Left lung (tissue), 10 donors: Measurements from ENCODE around the gene PPP1R12B. TPM values are rescaled to one million over a fixed set of nuclear protein-coding genes. Genes with fewer than 3 reads are reported as not detected.

Source experiments
- ATAC-seq: fragments of 200-7000 bp; cut with Tn5 transposase; one replicate; pipeline ENCODE4 v1.9.1; 2020; ENCODE audit warnings: moderate library complexity
- DNase-seq, 4 donors: peaks; one replicate each; pipeline ENCODE4 v3.0.0-alpha.2; 2013 to 2020
- H3K27ac ChIP-seq, 2 donors: fragments of 200-600 bp; sonication (generic) in 1 of 2; one replicate each; pipeline versions ENCODE4 v1.5.0 to v1.8.0; 2020 to 2021
- H3K27me3 ChIP-seq, 2 donors: fragments of 200-600 bp; sonication (generic) in 1 of 2; one replicate each; pipeline versions ENCODE4 v1.5.0 to v1.8.0; 2020 to 2021
- H3K36me3 ChIP-seq, 2 donors: fragments of 200-600 bp; sonication (generic) in 1 of 2; one replicate each; pipeline versions ENCODE4 v1.5.0 to v1.8.0; 2020 to 2021
- H3K4me1 ChIP-seq, 2 donors: fragments of 200-600 bp; one replicate each; pipeline ENCODE4 v1.8.0; 2021
- H3K4me3 ChIP-seq, 2 donors: fragments of 200-600 bp; sonication (generic) in 1 of 2; one replicate each; pipeline versions ENCODE4 v1.5.0 to v1.8.0; 2020 to 2021; ENCODE audit warnings: mild to moderate bottlenecking in 1 of 2
- H3K9me3 ChIP-seq, 2 donors: fragments of 200-600 bp; sonication (generic) in 1 of 2; one replicate each; pipeline versions ENCODE4 v1.5.0 to v1.8.0; 2020 to 2021
- intact Hi-C, 2 donors: fragments of 100-400 bp; cut with DNase I; formaldehyde crosslinking; loops; one replicate each; pipeline versions ENCODE4 v1.11.2 to v1.14.2; 2022
- polyA plus RNA-seq, 6 donors: library from polyadenylated mRNA; unstranded; fragments of 120-200 nt; gene quantifications; one replicate each; pipeline ENCODE4 v1.2.1, GENCODE V29; 2013; ENCODE audit not compliant: insufficient read length in 6 of 6
- total RNA-seq, 2 donors: library from RNA; stranded (reverse); fragmentation: NEBNext Ultra II Directional; extraction: Animal tissue kit (Norgen Biotek cat#: 25700); gene quantifications; one replicate each; pipeline ENCODE4 v1.2.1, GENCODE V29; 2021
- TF ChIP-seq, protein P1 (sequence below), 2 donors: fragments of 200-600 bp; sonication (generic) in 1 of 2; IDR thresholded peaks; one replicate each; pipeline versions ENCODE4 v1.5.0 to v1.8.0; 2021; ENCODE audit warnings: antibody characterized with exemption in 2 of 2
- donor health status: DM: no; HTN: yes; CAD: no.
- donor health status: DM: no; HTN: no; CAD: no.

Gene PPP1R12B
- total and polyA plus RNA-seq, 8 donors, result 25.8 to 45.9 (median 30.8) TPM

GRCh38 chr1:202569393-202570322, 221.2 kb downstream of the PPP1R12B start:
- intact Hi-C loops, result no loop called here

GRCh38 chr1:202571719-202572339, 223.3 kb downstream of the PPP1R12B start:
- no peaks in the 10 kb centered on the region for H3K9me3 ChIP-seq
- no peaks in the 10 kb centered on the region for H3K27me3 ChIP-seq
- H3K4me1 ChIP-seq, result peaks cover 4 to 9% of the 10 kb centered on the region in 2 donors
- intact Hi-C loops, result no loop called here
- peak; percentile 61 for ATAC-seq
- TF ChIP-seq, protein P1, sequence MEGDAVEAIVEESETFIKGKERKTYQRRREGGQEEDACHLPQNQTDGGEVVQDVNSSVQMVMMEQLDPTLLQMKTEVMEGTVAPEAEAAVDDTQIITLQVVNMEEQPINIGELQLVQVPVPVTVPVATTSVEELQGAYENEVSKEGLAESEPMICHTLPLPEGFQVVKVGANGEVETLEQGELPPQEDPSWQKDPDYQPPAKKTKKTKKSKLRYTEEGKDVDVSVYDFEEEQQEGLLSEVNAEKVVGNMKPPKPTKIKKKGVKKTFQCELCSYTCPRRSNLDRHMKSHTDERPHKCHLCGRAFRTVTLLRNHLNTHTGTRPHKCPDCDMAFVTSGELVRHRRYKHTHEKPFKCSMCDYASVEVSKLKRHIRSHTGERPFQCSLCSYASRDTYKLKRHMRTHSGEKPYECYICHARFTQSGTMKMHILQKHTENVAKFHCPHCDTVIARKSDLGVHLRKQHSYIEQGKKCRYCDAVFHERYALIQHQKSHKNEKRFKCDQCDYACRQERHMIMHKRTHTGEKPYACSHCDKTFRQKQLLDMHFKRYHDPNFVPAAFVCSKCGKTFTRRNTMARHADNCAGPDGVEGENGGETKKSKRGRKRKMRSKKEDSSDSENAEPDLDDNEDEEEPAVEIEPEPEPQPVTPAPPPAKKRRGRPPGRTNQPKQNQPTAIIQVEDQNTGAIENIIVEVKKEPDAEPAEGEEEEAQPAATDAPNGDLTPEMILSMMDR (IDR thresholded peaks at IDR 0.05), result peak; percentile 71 to 83
- H3K36me3 ChIP-seq, result peaks cover 0 to 55% of the 10 kb centered on the region in 2 donors
- no peak overlapping the region for H3K27ac ChIP-seq
- no peak overlapping the region for H3K4me3 ChIP-seq
- DNase-seq, result no peak

More at GRCh38 chr1:202569393-202570322, 221.2 kb downstream of the PPP1R12B start:
- no peak for DNase-seq
- no peaks in the 10 kb centered on the region for H3K27me3 ChIP-seq
- H3K4me1 ChIP-seq, result peaks cover 0 to 5% of the 10 kb centered on the region in 2 donors
- ATAC-seq, result no peak
- no peaks in the 10 kb centered on the region for H3K9me3 ChIP-seq
- H3K36me3 ChIP-seq, result peaks cover 0 to 59% of the 10 kb centered on the region in 2 donors
- H3K4me3 ChIP-seq, result no peak overlapping the region
- no peak overlapping the region for H3K27ac ChIP-seq
- TF ChIP-seq, protein P1 (IDR thresholded peaks at IDR 0.05), result no peak

DNA sequence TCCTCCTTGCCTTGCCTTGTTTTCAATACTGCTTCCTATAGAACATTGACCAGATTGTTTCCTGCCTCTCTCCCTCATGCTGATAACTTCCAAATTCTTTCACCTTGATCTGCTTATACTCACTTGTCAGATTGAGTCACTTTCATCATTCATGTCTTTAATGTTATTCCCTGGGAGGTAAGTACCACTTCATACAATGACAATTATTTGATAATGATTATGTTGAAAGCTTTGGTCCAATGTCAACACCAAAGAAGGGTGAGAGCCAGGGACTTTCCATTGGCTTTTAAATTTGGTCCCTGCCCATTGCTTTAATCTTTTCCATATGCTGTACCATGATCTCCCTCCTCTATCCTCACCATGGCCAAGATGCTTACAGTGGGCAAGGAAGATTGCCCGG, 224.4 kb downstream of the PPP1R12B start:
- DNase-seq, result no peak
- no peak for ATAC-seq
- intact Hi-C loops, result no loop called here
- Histone ChIP-seq H3K27me3 (no peaks in the 10 kb centered on the region), H3K4me3 (no peak overlapping the region), H3K36me3 (peaks cover 0 to 48% of the 10 kb centered on the region in 2 donors), H3K27ac (no peak overlapping the region), H3K9me3 (no peaks in the 10 kb centered on the region), H3K4me1 (peaks cover 14 to 19% of the 10 kb centered on the region in 2 donors)
- TF ChIP-seq, protein P1 (IDR thresholded peaks at IDR 0.05), result no peak

- Histone ChIP-seq H3K27ac (peak overlapping the region in 1 of 2 donors; percentile 41), H3K4me1 (peaks cover 23 to 28% of the 10 kb centered on the region in 2 donors), H3K36me3 (peaks cover 0 to 34% of the 10 kb centered on the region in 2 donors), H3K4me3 (no peak overlapping the region), H3K9me3 (no peaks in the 10 kb centered on the region), H3K27me3 (no peaks in the 10 kb centered on the region)
- peak; percentile 12 for ATAC-seq
- TF ChIP-seq, protein P1 (IDR thresholded peaks at IDR 0.05), result no peak
- no peak for DNase-seq
- intact Hi-C loops, result no loop called here
These were observed 227.6 kb downstream of the PPP1R12B start for GRCh38 chr1:202575918-202576653.
